Liver (tissue), 3 donors: ENCODE measurements around the gene POLR2B.

Experiments used
- CTCF ChIP-seq: fragments of 150-350 bp; IDR thresholded peaks from 2 replicates; pipeline ENCODE4 v1.5.1; 2017; ENCODE audit warnings: improper control_type of control experiment, low read depth, low read length; ENCODE audit not compliant: missing input control
- RAD21 ChIP-seq, 2 donors: IDR thresholded peaks; 2 replicates each; pipeline ENCODE4 v1.6.1; 2016; ENCODE audit warnings: antibody characterized with exemption in 2 of 2, mild to moderate bottlenecking in 2 of 2
- ZBTB33 ChIP-seq: IDR thresholded peaks from 2 replicates; pipeline ENCODE4 v1.6.1; 2016; ENCODE audit warnings: antibody characterized with exemption
- donor health status: healthy.
- donor health status: healthy.

- TF ChIP-seq CTCF (no peak), ZBTB33 (no peak), RAD21 (IDR thresholded peaks at IDR 0.05) (no peak)
These were observed 60.6 kb downstream of the POLR2B start for GRCh38 chr4:57039345-57039744.
